Measurements from ENCODE around the gene SENP5. TPM values are rescaled to one million over a fixed set of nuclear protein-coding genes. Genes with fewer than 3 reads are reported as not detected.

The SENP5 gene
- total and polyA plus RNA-seq, 5 donors from 2014 or later, result 6.2 to 67.5 (median 7.1) TPM

DNA sequence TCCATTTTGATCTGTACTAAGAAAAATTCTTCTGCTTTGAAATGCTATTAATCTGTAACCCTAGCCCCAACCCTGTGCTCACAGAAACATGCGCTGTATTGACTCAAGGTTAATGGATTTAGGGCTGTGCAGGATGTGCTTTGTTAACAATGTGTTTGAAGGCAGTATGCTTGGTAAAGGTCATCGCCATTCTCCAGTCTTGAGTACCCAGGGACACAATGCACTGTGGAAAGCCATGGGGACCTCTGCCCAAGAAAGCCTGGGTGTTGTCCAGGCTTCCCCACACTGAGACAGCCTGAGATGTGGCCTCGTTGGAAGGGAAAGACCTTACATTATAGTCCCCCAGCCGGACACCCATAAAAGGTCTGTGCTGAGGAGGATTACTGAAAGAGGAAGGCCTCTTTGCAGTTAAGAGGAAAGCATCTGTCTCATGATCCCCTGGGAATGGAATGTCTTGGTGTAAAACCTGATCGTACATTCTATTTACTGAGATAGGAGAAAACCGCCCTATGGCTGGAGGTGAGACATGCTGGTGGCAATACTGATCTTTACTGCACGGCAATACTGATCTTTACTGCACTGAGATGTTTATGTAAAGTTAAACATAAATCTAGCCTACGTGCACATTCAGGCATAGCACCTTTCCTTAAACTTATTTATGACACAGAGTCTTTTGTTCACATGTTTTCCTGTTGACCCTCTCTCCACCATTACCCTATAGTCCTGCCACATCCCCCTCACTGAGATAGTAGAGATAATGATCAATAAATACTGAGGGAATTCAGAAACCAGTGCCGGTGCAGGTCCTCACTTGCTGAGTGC, 94.6 kb downstream of the SENP5 start:
- Histone ChIP-seq H3K4me1 (ENCODE audit: control insufficient read depth, insufficient read depth, low read length, poor library complexity, severe bottlenecking) (no peaks in the 10 kb centered on the region), H3K27ac (ENCODE audit: insufficient read depth, low read length, poor library complexity, severe bottlenecking) (no peak overlapping the region), H3K36me3 (ENCODE audit: control insufficient read depth, insufficient read depth, low read length) (no peaks in the 10 kb centered on the region), H3K27me3 (ENCODE audit: control insufficient read depth, insufficient read depth, low read length) (no peaks in the 10 kb centered on the region), H3K4me3 (ENCODE audit: low read depth, low read length) (no peak overlapping the region), H3K9me3 (ENCODE audit: control insufficient read depth in 2 of 2, low read length in 2 of 2) (no peaks in the 10 kb centered on the region)
- no peak for ATAC-seq (ENCODE audit: low read depth in 2 of 2)
- Mint-ChIP-seq H3K27me3 (peaks cover 26% of the 10 kb centered on the region), H3K4me3 (no peak overlapping the region), H3K9me3 (peaks cover 0 to 3% (median 0%) of the 10 kb centered on the region in 7 donors), H3K36me3 (no peaks in the 10 kb centered on the region), H3K4me1 (peaks cover 0 to 4% (median 2%) of the 10 kb centered on the region in 4 donors), H3K27ac (no peak overlapping the region)
- DNase-seq, result no peak

DNA sequence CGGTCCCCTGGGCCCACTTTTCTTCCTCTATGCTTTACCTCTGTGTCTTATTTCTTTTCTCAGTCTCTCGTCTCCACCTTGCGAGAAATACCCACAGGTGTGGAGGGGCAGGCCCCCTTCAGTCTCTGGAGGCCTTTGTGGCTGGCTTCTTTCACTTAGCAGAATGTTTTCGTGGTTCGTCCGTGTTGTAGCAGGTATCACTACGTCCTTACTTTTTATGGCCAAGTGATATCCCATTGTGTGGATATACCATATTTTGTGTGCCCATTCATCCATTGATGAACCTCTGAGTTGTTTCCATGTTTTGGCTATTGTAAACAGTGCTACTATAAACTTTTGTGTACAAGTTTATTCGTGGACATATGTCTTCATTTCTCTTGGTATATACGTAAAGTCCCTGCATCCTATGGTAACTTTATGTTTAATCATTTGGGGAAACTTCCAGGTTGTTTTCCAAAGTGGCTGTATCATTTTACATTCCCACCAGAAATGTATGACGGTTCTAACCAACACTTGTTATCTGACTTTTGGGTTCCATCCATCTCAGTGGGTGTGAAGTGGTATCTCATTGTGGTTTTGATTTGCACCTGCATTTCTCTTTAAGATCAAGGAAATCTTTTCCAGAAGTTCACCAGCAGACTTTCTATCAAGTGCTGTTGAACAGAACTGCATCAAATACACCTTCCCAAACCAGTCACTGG, 95.4 kb downstream of the SENP5 start:
- H3K27me3 ChIP-seq (ENCODE audit: control insufficient read depth, insufficient read depth, low read length), result no peaks in the 10 kb centered on the region
- no peaks in the 10 kb centered on the region for H3K36me3 ChIP-seq (ENCODE audit: control insufficient read depth, insufficient read depth, low read length)
- peaks cover 4% of the 10 kb centered on the region for H3K4me1 ChIP-seq (ENCODE audit: control insufficient read depth, insufficient read depth, low read length, poor library complexity, severe bottlenecking)
- no peak for DNase-seq
- no peaks in the 10 kb centered on the region for H3K36me3 Mint-ChIP-seq
- H3K4me3 Mint-ChIP-seq, result no peak overlapping the region
- no peak overlapping the region for H3K4me3 ChIP-seq (ENCODE audit: low read depth, low read length)
- no peak for ATAC-seq (ENCODE audit: low read depth in 2 of 2)
- no peak overlapping the region for H3K27ac Mint-ChIP-seq
- peaks cover 0 to 10% (median 2%) of the 10 kb centered on the region in 4 donors for H3K4me1 Mint-ChIP-seq
- no peaks in the 10 kb centered on the region for H3K9me3 ChIP-seq (ENCODE audit: control insufficient read depth in 2 of 2, low read length in 2 of 2)
- H3K27me3 Mint-ChIP-seq, result peaks cover 33% of the 10 kb centered on the region
- peaks cover 0 to 3% (median 0%) of the 10 kb centered on the region in 7 donors for H3K9me3 Mint-ChIP-seq
- no peak overlapping the region for H3K27ac ChIP-seq (ENCODE audit: insufficient read depth, low read length, poor library complexity, severe bottlenecking)

DNA sequence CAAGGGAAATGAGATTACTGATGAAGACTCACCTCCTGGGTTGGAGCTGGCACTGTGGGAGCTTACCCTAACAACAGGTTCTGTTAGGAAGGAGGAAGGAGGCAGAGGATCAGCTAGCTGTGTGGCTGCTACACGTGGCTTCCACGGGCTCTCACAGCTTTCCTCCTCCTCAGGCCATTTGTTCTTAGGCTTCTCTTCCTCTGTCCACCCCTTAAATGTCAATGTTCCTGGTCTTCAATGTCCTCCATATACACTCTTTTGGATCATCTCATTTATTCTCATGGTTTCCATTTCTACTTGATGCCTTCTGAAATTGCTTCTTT, 95.9 kb downstream of the SENP5 start:
- no peaks in the 10 kb centered on the region for H3K36me3 Mint-ChIP-seq
- DNase-seq (no peak), ATAC-seq (ENCODE audit: low read depth in 2 of 2) (no peak)
- peaks cover 34% of the 10 kb centered on the region for H3K27me3 Mint-ChIP-seq
- no peak overlapping the region for H3K4me3 Mint-ChIP-seq
- Histone ChIP-seq H3K27ac (ENCODE audit: insufficient read depth, low read length, poor library complexity, severe bottlenecking) (no peak overlapping the region), H3K4me3 (ENCODE audit: low read depth, low read length) (no peak overlapping the region), H3K27me3 (ENCODE audit: control insufficient read depth, insufficient read depth, low read length) (no peaks in the 10 kb centered on the region), H3K36me3 (ENCODE audit: control insufficient read depth, insufficient read depth, low read length) (no peaks in the 10 kb centered on the region), H3K9me3 (ENCODE audit: control insufficient read depth in 2 of 2, low read length in 2 of 2) (no peaks in the 10 kb centered on the region), H3K4me1 (ENCODE audit: control insufficient read depth, insufficient read depth, low read length, poor library complexity, severe bottlenecking) (peaks cover 8% of the 10 kb centered on the region)
- peaks cover 0 to 12% (median 2%) of the 10 kb centered on the region in 4 donors for H3K4me1 Mint-ChIP-seq
- no peak overlapping the region for H3K27ac Mint-ChIP-seq
- peaks cover 0 to 3% (median 0%) of the 10 kb centered on the region in 7 donors for H3K9me3 Mint-ChIP-seq

DNA sequence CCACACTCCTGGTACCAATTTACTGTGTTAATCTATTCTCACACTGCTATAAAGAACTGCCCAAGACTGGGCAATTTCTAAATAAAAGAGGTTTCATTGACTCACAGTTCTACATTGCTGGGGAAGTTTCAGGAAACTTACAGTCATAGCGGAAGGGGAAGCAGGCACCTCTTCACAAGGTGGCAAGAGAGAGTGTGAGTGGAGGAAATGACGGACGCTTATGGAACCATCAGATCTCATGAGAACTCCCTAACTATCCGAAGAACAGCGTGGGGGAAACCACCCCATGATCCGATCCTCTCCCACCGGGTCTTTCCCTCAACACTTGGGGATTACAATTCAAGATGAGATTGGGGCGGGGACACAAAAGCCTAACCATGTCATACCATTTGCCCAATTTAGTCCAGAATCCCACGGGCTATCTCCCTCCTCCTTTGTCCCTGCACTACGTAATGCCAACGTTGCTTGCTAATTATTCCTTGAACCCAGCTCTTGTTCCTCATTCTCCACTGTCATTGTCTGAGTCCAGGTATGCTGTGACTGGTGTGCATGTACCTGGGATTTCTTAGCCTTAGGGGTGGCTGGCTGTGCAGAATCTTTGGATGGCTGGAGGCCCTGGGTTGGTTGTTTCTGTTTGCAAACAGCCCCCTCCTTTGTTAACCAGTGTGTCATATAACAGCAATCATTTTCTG, 97.5 kb downstream of the SENP5 start:
- peak overlapping the region in 2 of 4 donors; percentile 84 to 90 for H3K4me3 Mint-ChIP-seq
- DNase-seq (no peak), ATAC-seq (ENCODE audit: low read depth in 2 of 2) (no peak)
- peaks cover 0 to 2% (median 0%) of the 10 kb centered on the region in 7 donors for H3K9me3 Mint-ChIP-seq
- Histone ChIP-seq H3K36me3 (ENCODE audit: control insufficient read depth, insufficient read depth, low read length) (no peaks in the 10 kb centered on the region), H3K27me3 (ENCODE audit: control insufficient read depth, insufficient read depth, low read length) (no peaks in the 10 kb centered on the region), H3K4me3 (ENCODE audit: low read depth, low read length) (no peak overlapping the region), H3K9me3 (ENCODE audit: control insufficient read depth in 2 of 2, low read length in 2 of 2) (no peaks in the 10 kb centered on the region), H3K4me1 (ENCODE audit: control insufficient read depth, insufficient read depth, low read length, poor library complexity, severe bottlenecking) (peaks cover 11% of the 10 kb centered on the region), H3K27ac (ENCODE audit: insufficient read depth, low read length, poor library complexity, severe bottlenecking) (no peak overlapping the region)
- peaks cover 27% of the 10 kb centered on the region for H3K27me3 Mint-ChIP-seq
- H3K36me3 Mint-ChIP-seq, result no peaks in the 10 kb centered on the region
- no peak overlapping the region for H3K27ac Mint-ChIP-seq
- H3K4me1 Mint-ChIP-seq, result peaks cover 0 to 14% (median 3%) of the 10 kb centered on the region in 4 donors

DNA sequence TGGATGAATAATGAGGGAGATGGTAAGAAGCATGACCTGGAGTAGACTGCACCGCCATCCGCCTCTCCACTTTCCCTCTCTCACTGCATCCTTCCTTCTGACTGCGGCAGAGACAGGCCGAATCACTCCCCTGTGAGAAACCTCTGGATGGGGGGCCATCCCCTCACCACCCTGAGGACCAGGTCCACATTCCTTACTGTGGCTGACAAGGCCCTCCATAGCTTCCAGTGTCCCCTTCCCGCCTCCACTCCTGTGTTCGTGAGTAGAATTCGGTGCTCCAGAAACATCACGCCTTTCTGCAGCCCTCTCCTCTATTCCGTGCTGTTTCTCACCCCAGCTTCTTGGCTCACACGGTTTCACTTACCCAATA, 98.1 kb downstream of the SENP5 start:
- no peaks in the 10 kb centered on the region for H3K9me3 ChIP-seq (ENCODE audit: control insufficient read depth in 2 of 2, low read length in 2 of 2)
- H3K4me1 Mint-ChIP-seq, result peaks cover 0 to 18% (median 5%) of the 10 kb centered on the region in 4 donors
- ATAC-seq (ENCODE audit: low read depth in 2 of 2), result no peak

DNA sequence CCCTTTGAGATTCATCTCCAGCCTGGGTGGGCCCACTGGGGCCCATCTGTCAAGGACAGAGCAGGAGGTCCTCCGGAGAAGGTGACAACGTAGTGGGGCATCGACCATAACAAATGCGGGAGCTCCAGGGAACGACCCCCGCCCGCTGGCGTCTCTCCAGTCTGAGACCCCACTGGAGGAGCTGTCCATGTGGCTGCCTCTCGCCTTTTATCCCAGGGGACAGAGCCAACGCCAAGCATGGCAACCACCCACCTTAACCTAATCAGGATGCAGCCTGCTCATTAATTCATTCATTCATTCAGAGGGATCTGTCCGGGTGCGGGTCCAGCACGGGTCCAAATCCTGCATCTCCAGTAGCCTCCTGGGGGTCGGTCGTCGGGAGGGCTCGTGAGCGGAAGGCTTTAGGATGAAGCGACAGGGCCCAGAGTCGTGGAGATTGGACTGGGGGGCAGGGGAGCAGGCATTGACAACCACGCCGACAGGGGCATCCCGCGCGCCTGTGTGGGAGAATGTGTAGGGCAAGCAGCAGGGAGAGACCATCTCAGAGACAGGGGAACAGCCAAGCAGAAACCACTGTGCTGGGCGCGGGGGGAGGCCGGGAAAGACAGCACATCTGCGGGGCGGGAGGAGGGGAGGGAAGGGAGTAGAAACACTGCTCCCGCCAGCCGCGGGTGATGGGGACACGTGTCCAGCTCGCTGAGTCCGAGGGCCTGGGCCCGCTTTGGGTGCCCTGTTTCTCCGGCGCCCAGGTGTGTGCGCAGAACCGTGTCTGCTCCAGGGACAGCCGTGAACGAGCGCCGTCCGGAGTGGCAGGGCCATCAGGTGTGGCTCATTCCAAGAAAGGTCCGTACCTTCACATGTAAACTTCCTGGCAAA, 99.0 kb downstream of the SENP5 start:
- Histone ChIP-seq H3K27ac (ENCODE audit: insufficient read depth, low read length, poor library complexity, severe bottlenecking) (no peak overlapping the region), H3K4me3 (ENCODE audit: low read depth, low read length) (no peak overlapping the region), H3K36me3 (ENCODE audit: control insufficient read depth, insufficient read depth, low read length) (no peaks in the 10 kb centered on the region), H3K27me3 (ENCODE audit: control insufficient read depth, insufficient read depth, low read length) (peaks cover 3% of the 10 kb centered on the region), H3K4me1 (ENCODE audit: control insufficient read depth, insufficient read depth, low read length, poor library complexity, severe bottlenecking) (peaks cover 11% of the 10 kb centered on the region), H3K9me3 (ENCODE audit: control insufficient read depth in 2 of 2, low read length in 2 of 2) (no peaks in the 10 kb centered on the region)
- peak overlapping the region in 3 of 4 donors; percentile 24 to 90 (median 90) for H3K4me3 Mint-ChIP-seq
- peaks cover 0 to 2% (median 0%) of the 10 kb centered on the region in 7 donors for H3K9me3 Mint-ChIP-seq
- ATAC-seq (ENCODE audit: low read depth in 2 of 2), result no peak
- H3K27me3 Mint-ChIP-seq, result peaks cover 24% of the 10 kb centered on the region
- H3K27ac Mint-ChIP-seq, result no peak overlapping the region
- H3K36me3 Mint-ChIP-seq, result no peaks in the 10 kb centered on the region
- H3K4me1 Mint-ChIP-seq, result peaks cover 0 to 18% (median 5%) of the 10 kb centered on the region in 4 donors
- DNase-seq, result no peak

More for the DNA sequence above, 98.1 kb downstream of the SENP5 start:
- H3K36me3 Mint-ChIP-seq, result no peaks in the 10 kb centered on the region
- H3K27ac Mint-ChIP-seq, result no peak overlapping the region
- H3K4me3 Mint-ChIP-seq, result peak overlapping the region in 1 of 4 donors; percentile 90
- H3K4me1 ChIP-seq (ENCODE audit: control insufficient read depth, insufficient read depth, low read length, poor library complexity, severe bottlenecking), result peaks cover 11% of the 10 kb centered on the region
- H3K4me3 ChIP-seq (ENCODE audit: low read depth, low read length), result no peak overlapping the region
- no peak for DNase-seq
- no peaks in the 10 kb centered on the region for H3K36me3 ChIP-seq (ENCODE audit: control insufficient read depth, insufficient read depth, low read length)
- H3K27me3 ChIP-seq (ENCODE audit: control insufficient read depth, insufficient read depth, low read length), result no peaks in the 10 kb centered on the region
- H3K27me3 Mint-ChIP-seq, result peaks cover 24% of the 10 kb centered on the region
- H3K27ac ChIP-seq (ENCODE audit: insufficient read depth, low read length, poor library complexity, severe bottlenecking), result no peak overlapping the region
- peaks cover 0 to 2% (median 0%) of the 10 kb centered on the region in 7 donors for H3K9me3 Mint-ChIP-seq
